K562 (cell line): Measurements from ENCODE around the gene ROMO1. TPM values are rescaled to one million over a fixed set of nuclear protein-coding genes. Genes with fewer than 3 reads are reported as not detected.

ENCODE experiments used
- CTBP1 ChIP-seq: fragments of 450-650 bp; IDR thresholded peaks from 2 replicates; pipeline ENCODE4 v1.6.1; 2016; ENCODE audit warnings: borderline replicate concordance
- CXXC5 ChIP-seq: fragments of 250-450 bp; sonication (Bioruptor Pico); IDR thresholded peaks from 2 replicates; pipeline ENCODE4 v1.8.0; 2022; ENCODE audit warnings: inconsistent platforms, mild to moderate bottlenecking, moderate library complexity
- ESRRA ChIP-seq: fragments of 450-650 bp; IDR thresholded peaks from 2 replicates; pipeline ENCODE4 v1.6.1; 2014; ENCODE audit warnings: low read depth, mild to moderate bottlenecking, moderate library complexity, borderline replicate concordance
- ILF3 ChIP-seq: fragments of 450-650 bp; IDR thresholded peaks from 2 replicates; pipeline ENCODE4 v1.6.1; 2018; ENCODE audit warnings: antibody characterized with exemption, mild to moderate bottlenecking, moderate library complexity, borderline replicate concordance
- KLF1 ChIP-seq: fragments of 450-650 bp; IDR thresholded peaks from 2 replicates; pipeline ENCODE4 v1.6.1; 2016; ENCODE audit warnings: missing genetic modification characterization, missing compliant biosample characterization
- MEF2D ChIP-seq: conservative IDR thresholded peaks from 2 replicates; pipeline ENCODE4 v1.6.1; 2016; ENCODE audit warnings: low read depth, missing genetic modification characterization, missing compliant biosample characterization
- MTA2 ChIP-seq: fragments of 450-650 bp; IDR thresholded peaks from 2 replicates; pipeline ENCODE4 v1.6.1; 2016; ENCODE audit warnings: low read depth
- PRDM10 ChIP-seq: fragments of 450-650 bp; IDR thresholded peaks from 2 replicates; pipeline ENCODE4 v1.6.1; 2018; ENCODE audit not compliant: partially characterized antibody
- PTTG1 ChIP-seq: fragments of 450-650 bp; IDR thresholded peaks from 2 replicates; pipeline ENCODE4 v1.6.1; 2016; ENCODE audit warnings: low read depth, mild to moderate bottlenecking, missing genetic modification characterization, missing compliant biosample characterization
- RBM39 ChIP-seq: fragments of 200-400 bp; formaldehyde crosslinking; optimal IDR thresholded peaks from 2 replicates; pipeline ENCODE3; 2018; ENCODE audit warnings: low read depth, low read length
- SMAD4 ChIP-seq: fragments of 250-450 bp; sonication (Bioruptor Pico); conservative IDR thresholded peaks from 2 replicates; pipeline ENCODE4 v1.8.0; 2021; ENCODE audit warnings: inconsistent platforms, mild to moderate bottlenecking, moderate library complexity
- SNIP1 ChIP-seq: fragments of 450-650 bp; IDR thresholded peaks from 2 replicates; pipeline ENCODE4 v1.7.1; 2017; ENCODE audit warnings: low read depth, mild to moderate bottlenecking
- SP1 ChIP-seq: sonication (generic); formaldehyde crosslinking; IDR thresholded peaks from 2 replicates; pipeline ENCODE4 v1.8.1; 2022; ENCODE audit warnings: mild to moderate bottlenecking, missing genetic modification reagents
- ZBTB1 ChIP-seq: sonication (generic); formaldehyde crosslinking; IDR thresholded peaks from 2 replicates; pipeline ENCODE4 v1.8.1; 2023; ENCODE audit warnings: missing genetic modification reagents, low read depth, mild to moderate bottlenecking, borderline replicate concordance
- ZC3H4 ChIP-seq: sonication (generic); formaldehyde crosslinking; IDR thresholded peaks from 2 replicates; pipeline ENCODE4 v1.9.0; 2021; ENCODE audit warnings: missing genetic modification reagents, borderline replicate concordance
- ZNF165 ChIP-seq: fragments of 250-450 bp; sonication (Bioruptor Pico); IDR thresholded peaks from 2 replicates; pipeline ENCODE4 v1.4.0; 2020; ENCODE audit warnings: borderline replicate concordance
- ZNF384 ChIP-seq: IDR thresholded peaks from 2 replicates; pipeline ENCODE4 v1.6.1; 2012; ENCODE audit warnings: low read depth, low read length, improper control_type of control experiment
- ZNF398 ChIP-seq: fragments of 250-450 bp; sonication (Bioruptor Pico); IDR thresholded peaks from 2 replicates; pipeline ENCODE4 v1.8.0; 2021; ENCODE audit warnings: moderate library complexity, mild to moderate bottlenecking, inconsistent platforms
- ZNF507 ChIP-seq: conservative IDR thresholded peaks from 2 replicates; pipeline ENCODE4 v1.6.1; 2017; ENCODE audit warnings: missing genetic modification characterization, missing compliant biosample characterization
- ZNF830 ChIP-seq: fragments of 250-450 bp; sonication (Bioruptor Pico); IDR thresholded peaks from 2 replicates; pipeline ENCODE4 v1.5.0; 2021; ENCODE audit warnings: mild to moderate bottlenecking
- polyA plus RNA-seq, 8 experiments: library from polyadenylated mRNA; depleted of rRNA in 4 of 8; stranded (reverse) in 5 of 8; unstranded in 3 of 8; fragments of >200 nt; fragmentation: Nextera tagmentation in 2 of 8; fragmentation: Illumina TruSeq in 1 of 8; extraction: Ambion mirVana in 2 of 8; extraction: Trizol in 1 of 8; gene quantifications; 2 replicates each; pipeline versions ENCODE4 v1.2.1 to v1.2.3, GENCODE V29; 2011 to 2014; ENCODE audit warnings: inconsistent platforms in 1 of 8, missing spikeins in 1 of 8
- total RNA-seq, 7 experiments: library from RNA; depleted of rRNA in 6 of 7; stranded (reverse); fragments of >200 nt in 6 of 7; fragmentation: Illumina TruSeq in 2 of 7; extraction: Trizol in 2 of 7; gene quantifications; 2 replicates each; pipeline versions ENCODE4 v1.2.1 to v1.2.3, GENCODE V29; 2011 to 2021; ENCODE audit warnings: low replicate concordance in 1 of 7

Gene ROMO1
- total and polyA plus RNA-seq, 9 of the 15 experiments (the other 6 are each of a cell fraction or from before 2014, with no cell fraction given): 31.8 to 741 (median 226) TPM

- TF ChIP-seq ZNF507 (no peak), MTA2 (peak; percentile 71), ZNF165 (CRISPR knock-in tag) (no peak), SNIP1 (no peak), CTBP1 (peak; percentile 44; the same call in 1 of the 2 replicates), ZNF384 (no peak), ZBTB1 (0 out of 2 replicates have a peak, but pooled peaks have one; percentile 24), CXXC5 (CRISPR knock-in tag) (peak; percentile 96), ZC3H4 (CRISPR knock-in tag) (0 out of 2 replicates have a peak, but pooled peaks have one; percentile 26), SMAD4 (CRISPR knock-in tag) (no peak), ZNF398 (CRISPR knock-in tag) (no peak), ILF3 (no peak), MEF2D (tag) (no peak), PTTG1 (tag) (no peak), ZNF830 (CRISPR knock-in tag) (0 out of 2 replicates have a peak, but pooled peaks have one; percentile 1), KLF1 (tag) (no peak), ESRRA (peak; percentile 31; the same call in 1 of the 2 replicates), PRDM10 (peak; percentile 36), SP1 (CRISPR knock-in tag) (peak; percentile 61), RBM39 (no peak)
These were observed at the start of gene ROMO1, which contains the start of gene NFS1 (continued) for GRCh38 chr20:35699127-35699956.
